ENCODE measurements around the gene MPV17.
"Not testable (repeated sequence)": the region's sequence is repeated elsewhere in the genome, so short reads cannot be mapped to it uniquely, and the experiment has no call there.

The MPV17 gene

DNA sequence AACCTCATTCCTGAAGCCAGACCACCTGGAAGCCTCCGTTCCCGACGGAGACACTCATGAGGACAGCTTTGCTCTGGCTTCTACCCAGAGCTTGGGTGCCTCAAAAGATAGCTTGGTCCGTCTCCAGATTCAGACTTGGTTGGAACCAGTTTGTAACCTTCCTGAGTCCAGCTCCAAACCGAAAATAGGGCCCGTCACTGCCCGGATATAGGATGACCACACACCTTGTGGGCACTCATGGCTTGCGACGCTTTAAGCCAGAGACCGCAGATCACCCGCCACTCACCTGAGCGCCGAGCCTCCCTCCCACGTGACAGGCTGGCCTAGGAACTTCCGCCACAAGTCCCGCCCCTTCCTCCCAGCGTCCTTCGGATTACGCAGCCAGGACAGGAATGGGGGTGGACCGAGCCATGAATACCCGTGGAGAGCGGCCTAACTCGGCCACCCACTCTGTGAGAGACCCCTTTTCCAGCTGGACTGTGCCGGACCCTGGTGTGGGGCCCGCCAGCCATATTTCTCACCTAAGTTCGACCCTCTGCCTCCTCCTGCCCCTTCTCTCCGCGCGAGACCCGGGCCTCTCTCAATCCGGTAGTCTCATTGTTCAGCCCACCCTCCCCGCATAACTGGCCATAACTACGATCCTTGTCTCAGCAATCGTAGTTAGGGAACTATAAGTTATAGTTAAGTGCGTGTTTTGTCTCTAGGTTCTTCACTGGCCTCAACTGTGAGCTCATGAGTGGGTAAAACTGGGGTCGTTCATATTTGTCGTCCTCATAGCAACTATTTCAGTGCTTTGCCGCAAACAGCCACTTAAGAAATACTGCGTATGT, at the start of gene MPV17:
TSS of gene MPV17 (minus strand) at position 332 of the 830 bp plus-strand sequence. CDS start 580 bp downstream, outside the sequence.
- peak; percentile 64 for DNase-seq (ENCODE audit: low read depth)

DNA sequence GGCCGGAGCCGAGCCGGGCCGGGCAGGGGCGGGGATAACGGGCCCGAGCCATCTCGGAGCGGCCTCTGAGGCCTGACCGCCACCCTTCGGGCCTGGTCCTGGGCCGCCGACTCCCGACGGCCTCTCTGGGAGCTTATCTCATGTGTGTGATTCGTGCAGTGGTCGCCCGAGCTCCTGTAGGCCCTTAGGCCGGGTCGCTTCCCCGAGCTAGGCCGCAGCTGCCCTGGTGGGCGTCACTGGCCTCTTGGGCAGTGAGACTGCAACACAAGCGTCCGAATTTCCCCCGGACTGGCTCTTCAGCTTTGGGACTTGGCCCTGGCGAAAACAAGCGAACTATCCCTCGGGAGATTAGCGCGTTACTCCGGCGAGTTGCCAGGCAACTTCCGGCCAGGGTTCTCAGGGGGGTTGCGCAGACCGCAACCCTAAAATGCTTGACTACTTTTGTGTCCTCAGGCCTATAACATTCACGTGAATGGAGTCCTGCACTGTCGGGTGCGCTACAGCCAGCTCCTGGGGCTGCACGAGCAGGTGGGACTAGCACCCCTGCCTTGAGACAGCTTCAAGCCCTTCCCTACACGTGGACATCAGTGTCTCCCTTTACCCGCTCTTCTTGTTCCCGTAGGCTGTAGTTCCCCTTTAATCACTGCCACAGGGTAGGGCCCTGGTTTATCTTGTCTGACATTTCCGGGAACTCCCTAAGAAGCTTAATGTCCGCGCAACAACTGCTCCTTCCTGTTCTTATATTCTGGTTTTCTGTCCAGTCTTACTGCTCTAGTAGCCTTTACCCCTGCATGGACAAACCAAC, 48.1 kb upstream of the MPV17 start:
- DNase-seq (ENCODE audit: low read depth) = no peak

GRCh38 chr2:27370026-27370815, 47.3 kb upstream of the MPV17 start, which contains the start of the genes EIF2B4 and SNX17:
Gene EIF2B4 (minus strand): TSS chr2:27370338. CDS start chr2:27370314, 24 bp downstream.
Gene SNX17 (plus strand): TSS chr2:27370616. CDS start chr2:27370744, 128 bp downstream.
- DNase-seq (ENCODE audit: low read depth) = peak; percentile 97

GRCh38 chr2:27369471-27370025, 46.7 kb upstream of the MPV17 start:
- no peak for DNase-seq (ENCODE audit: low read depth)

DNA sequence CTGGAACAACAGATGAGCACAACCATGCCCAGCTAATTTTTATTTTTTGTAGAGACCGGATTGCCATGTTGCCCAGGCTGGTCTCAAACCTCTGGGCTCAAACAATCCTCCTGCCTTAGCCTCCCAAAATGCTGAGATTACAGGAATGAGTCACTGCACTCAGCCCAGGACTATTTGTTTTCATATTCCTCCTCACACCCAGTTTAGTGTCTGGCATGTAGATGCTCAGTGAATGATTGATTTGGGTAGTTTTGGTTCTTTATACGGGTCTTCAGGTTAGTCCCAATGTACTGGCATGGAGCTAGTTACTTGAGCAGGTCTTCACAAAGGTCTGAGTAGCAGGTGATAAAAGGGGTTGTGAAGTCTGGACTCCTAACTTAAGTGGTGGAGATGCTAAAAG, 41.0 kb upstream of the MPV17 start:
- no peak for DNase-seq (ENCODE audit: low read depth)

GRCh38 chr2:27362678-27363420, 40.0 kb upstream of the MPV17 start:
- DNase-seq (ENCODE audit: low read depth) = no peak

GRCh38 chr2:27356382-27357181, 33.7 kb upstream of the MPV17 start, which contains the start of gene GTF3C2:
Gene GTF3C2 (minus strand): TSS chr2:27356764. CDS start chr2:27343554, 13,210 bp downstream.
- peak; percentile 77 for DNase-seq (ENCODE audit: low read depth)

GRCh38 chr2:27356056-27356381, 33.1 kb upstream of the MPV17 start:
- DNase-seq (ENCODE audit: low read depth) = no peak

DNA sequence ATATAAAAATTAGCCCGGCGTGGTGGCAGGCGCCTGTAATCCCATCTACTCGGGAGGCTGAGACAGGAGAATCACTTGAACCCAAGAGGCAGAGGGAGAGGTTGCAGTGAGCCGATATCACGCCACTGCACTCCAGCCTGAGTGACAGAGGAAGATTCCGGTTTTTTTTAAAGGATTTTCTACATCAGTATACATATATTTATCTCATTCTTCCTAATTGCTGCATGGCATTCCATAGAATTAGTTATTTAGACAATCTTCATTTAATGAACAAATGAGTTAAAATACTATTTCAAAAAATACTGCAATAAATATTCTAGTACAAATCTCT, 31.7 kb upstream of the MPV17 start:
- DNase-seq (ENCODE audit: low read depth) = no peak

GRCh38 chr2:27353762-27354596, 31.1 kb upstream of the MPV17 start:
- no peak for DNase-seq (ENCODE audit: low read depth)

GRCh38 chr2:27353386-27353761, 30.5 kb upstream of the MPV17 start:
- not testable (repeated sequence) for DNase-seq (ENCODE audit: low read depth)

GRCh38 chr2:27351802-27352598, 29.1 kb upstream of the MPV17 start:
- no peak for DNase-seq (ENCODE audit: low read depth)

GRCh38 chr2:27350106-27350693, 27.3 kb upstream of the MPV17 start:
- no peak for DNase-seq (ENCODE audit: low read depth)

- no peak for DNase-seq (ENCODE audit: low read depth)
Observed at GRCh38 chr2:27347641-27348040, 24.7 kb upstream of the MPV17 start.

- no peak for DNase-seq (ENCODE audit: low read depth)
Observed at GRCh38 chr2:27336173-27336572, 13.3 kb upstream of the MPV17 start.

DNA sequence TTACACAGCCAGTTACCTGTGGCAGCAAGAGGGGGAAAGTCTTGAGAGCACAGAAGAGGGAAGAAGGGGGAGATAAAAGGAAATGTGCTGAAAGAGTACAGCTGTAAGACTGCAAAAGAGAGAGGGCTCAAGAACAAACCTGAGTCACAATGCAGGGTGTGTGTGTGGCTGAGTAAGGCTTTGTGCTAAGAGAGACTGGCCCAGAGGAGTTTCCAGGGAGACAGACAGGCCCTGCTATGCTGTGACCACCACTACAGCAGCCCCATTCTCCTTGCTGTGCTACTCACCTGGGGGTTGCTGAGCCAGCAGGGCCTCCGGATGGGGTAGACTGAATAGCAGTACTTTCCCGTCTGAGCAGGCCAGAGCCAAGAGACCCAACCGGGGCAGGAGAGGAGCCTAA, 12.4 kb upstream of the MPV17 start:
- DNase-seq (ENCODE audit: low read depth) = no peak

GRCh38 chr2:27324720-27325119, 1.8 kb upstream of the MPV17 start:
- DNase-seq (ENCODE audit: low read depth) = no peak

DNA sequence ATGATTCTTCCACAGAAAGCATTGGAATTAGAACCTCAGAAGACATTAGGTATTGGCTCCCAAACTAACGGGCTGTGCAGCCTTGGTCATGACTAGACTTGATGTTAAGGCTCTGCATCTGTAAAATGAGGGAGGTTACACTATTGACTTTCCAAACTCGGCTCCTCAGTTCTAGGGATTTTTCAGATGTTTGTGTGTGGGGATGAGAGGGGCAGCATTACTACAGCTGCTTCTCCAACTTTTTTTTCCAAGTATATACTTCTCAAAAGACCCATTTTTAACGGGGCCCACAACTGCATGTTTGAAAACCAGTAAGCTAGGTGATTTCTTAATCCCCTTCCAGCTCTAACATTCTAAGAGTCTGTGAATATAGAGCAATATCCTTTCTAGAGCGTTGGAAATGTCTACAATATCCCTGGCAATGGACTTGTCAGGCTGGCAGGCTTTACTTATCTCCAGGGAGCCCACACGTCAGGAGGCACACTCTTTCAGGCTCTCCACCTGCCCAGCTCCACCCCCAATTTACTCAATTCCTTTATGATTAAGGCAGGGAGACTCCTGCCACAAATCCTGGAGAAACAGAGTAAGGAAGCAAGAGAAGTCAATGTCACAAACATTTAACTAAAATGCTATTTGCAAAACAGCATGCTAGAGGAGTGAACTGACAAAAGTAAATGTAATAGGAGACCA, 844 bp upstream of the MPV17 start:
- DNase-seq (ENCODE audit: low read depth) = no peak
